Measurements from ENCODE around the gene HNRNPA0. TPM values are rescaled to one million over a fixed set of nuclear protein-coding genes. Genes with fewer than 3 reads are reported as not detected.
"Not testable (repeated sequence)": the region's sequence is repeated elsewhere in the genome, so short reads cannot be mapped to it uniquely, and the experiment has no call there.

Gene HNRNPA0
- total RNA-seq, 2 experiments from 2014 or later, result 20.6 to 50.3 TPM

DNA sequence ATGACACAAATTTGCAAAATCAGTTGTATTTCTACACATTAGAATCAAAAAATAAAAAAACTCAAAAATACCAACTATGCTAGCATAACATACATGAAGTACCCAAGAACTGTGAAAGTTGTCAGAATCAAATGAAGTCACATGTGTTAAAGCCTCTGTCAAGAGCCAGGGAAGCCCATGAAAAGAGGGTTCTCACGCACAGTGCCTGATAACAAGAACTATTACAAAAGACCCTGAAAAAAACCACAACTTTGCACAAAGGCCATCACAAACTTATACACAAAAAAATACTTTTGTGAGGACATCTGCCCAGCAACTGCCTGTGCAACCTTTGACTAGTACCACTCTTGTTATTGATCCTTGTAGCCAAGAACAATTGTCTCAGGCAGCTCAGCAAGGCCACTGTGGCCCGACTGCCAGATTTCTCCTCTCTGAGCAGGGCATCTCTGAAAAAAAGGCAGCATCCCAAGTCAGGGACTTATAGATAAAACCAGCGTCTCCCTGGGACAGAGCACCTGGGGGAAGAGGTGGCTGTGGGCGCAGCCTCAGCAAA is 28.9 kb upstream of the HNRNPA0 start:
- ChIA-PET POLR2A (interaction anchor here (1.2 kb wide), 1 partner anchor 64 kb away, joined by 3 read pairs; no protein-coding TSS in a partner anchor), CTCF (ENCODE audit: unreplicated experiment) (no interaction called here)
- Histone ChIP-seq H4K20me1 (ENCODE audit: insufficient read depth, low read length) (no peaks in the 10 kb centered on the region), H2AFZ (ENCODE audit: low read length) (no peak overlapping the region), H3K36me3 (ENCODE audit: insufficient read depth, low read length) (no peaks in the 10 kb centered on the region), H3K27ac (ENCODE audit: low read depth, low read length, poor library complexity, severe bottlenecking) (no peak overlapping the region), H3K9me3 (ENCODE audit: low read length) (no peaks in the 10 kb centered on the region), H3K9me2 (ENCODE audit: insufficient read depth, low read length) (no peaks in the 10 kb centered on the region), H3K4me2 (ENCODE audit: low read length) (no peak overlapping the region), H3K4me3 (ENCODE audit: low read depth, low read length, poor library complexity, severe bottlenecking) (no peak overlapping the region), H3K4me1 (ENCODE audit: insufficient read depth, low read length, poor library complexity, severe bottlenecking) (no peaks in the 10 kb centered on the region), H3K79me2 (ENCODE audit: insufficient read depth, low read depth, low read length) (no peaks in the 10 kb centered on the region)
- no peak for DNase-seq (ENCODE audit: low spot score)
- no TSS peak for BruUV-seq (replicated peaks)
- TF ChIP-seq, protein P1, sequence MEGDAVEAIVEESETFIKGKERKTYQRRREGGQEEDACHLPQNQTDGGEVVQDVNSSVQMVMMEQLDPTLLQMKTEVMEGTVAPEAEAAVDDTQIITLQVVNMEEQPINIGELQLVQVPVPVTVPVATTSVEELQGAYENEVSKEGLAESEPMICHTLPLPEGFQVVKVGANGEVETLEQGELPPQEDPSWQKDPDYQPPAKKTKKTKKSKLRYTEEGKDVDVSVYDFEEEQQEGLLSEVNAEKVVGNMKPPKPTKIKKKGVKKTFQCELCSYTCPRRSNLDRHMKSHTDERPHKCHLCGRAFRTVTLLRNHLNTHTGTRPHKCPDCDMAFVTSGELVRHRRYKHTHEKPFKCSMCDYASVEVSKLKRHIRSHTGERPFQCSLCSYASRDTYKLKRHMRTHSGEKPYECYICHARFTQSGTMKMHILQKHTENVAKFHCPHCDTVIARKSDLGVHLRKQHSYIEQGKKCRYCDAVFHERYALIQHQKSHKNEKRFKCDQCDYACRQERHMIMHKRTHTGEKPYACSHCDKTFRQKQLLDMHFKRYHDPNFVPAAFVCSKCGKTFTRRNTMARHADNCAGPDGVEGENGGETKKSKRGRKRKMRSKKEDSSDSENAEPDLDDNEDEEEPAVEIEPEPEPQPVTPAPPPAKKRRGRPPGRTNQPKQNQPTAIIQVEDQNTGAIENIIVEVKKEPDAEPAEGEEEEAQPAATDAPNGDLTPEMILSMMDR (conservative IDR thresholded peaks at IDR 0.05; ENCODE audit: low read length), result no peak
- no peak for TF ChIP-seq EZH2phosphoT487 (IDR thresholded peaks at IDR 0.05; ENCODE audit: borderline replicate concordance, low read depth, low read length)
- intact Hi-C loops (cut with micrococcal nuclease; ENCODE audit: unreplicated experiment), result no loop called here

DNA sequence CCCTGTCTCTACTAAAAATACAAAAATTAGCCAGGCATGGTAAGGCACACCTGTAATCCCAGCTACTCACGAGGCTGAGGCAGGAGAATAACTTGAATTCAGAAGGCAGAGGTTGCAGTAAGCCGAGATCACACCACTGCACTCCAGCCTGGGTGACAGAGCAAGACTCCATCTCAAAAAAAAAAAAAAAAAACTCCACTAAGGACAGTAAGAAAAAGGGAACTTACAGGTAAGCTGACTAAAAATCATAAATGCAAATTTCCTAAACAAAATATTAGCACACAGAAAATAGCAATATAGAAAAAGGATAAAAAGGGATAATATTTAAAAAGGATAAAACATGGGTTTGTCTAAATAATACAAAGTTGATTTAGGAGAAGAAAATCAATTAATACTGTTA is 27.9 kb upstream of the HNRNPA0 start:
- intact Hi-C loops (cut with micrococcal nuclease; ENCODE audit: unreplicated experiment), result no loop called here
- Histone ChIP-seq H3K4me1 (ENCODE audit: insufficient read depth, low read length, poor library complexity, severe bottlenecking) (no peaks in the 10 kb centered on the region), H4K20me1 (ENCODE audit: insufficient read depth, low read length) (no peaks in the 10 kb centered on the region), H3K27ac (ENCODE audit: low read depth, low read length, poor library complexity, severe bottlenecking) (no peak overlapping the region), H3K9me3 (ENCODE audit: low read length) (no peaks in the 10 kb centered on the region), H2AFZ (ENCODE audit: low read length) (no peak overlapping the region), H3K79me2 (ENCODE audit: insufficient read depth, low read depth, low read length) (no peaks in the 10 kb centered on the region), H3K9me2 (ENCODE audit: insufficient read depth, low read length) (no peaks in the 10 kb centered on the region), H3K4me3 (ENCODE audit: low read depth, low read length, poor library complexity, severe bottlenecking) (no peak overlapping the region), H3K4me2 (ENCODE audit: low read length) (no peak overlapping the region), H3K36me3 (ENCODE audit: insufficient read depth, low read length) (no peaks in the 10 kb centered on the region)
- TF ChIP-seq EZH2phosphoT487 (IDR thresholded peaks at IDR 0.05; ENCODE audit: borderline replicate concordance, low read depth, low read length), result no peak
- TF ChIP-seq, protein P1 (conservative IDR thresholded peaks at IDR 0.05; ENCODE audit: low read length), result no peak
- ChIA-PET CTCF (ENCODE audit: unreplicated experiment) (no interaction called here), POLR2A (no interaction called here)
- no TSS peak for BruUV-seq (replicated peaks)
- DNase-seq (ENCODE audit: low spot score), result no peak

DNA sequence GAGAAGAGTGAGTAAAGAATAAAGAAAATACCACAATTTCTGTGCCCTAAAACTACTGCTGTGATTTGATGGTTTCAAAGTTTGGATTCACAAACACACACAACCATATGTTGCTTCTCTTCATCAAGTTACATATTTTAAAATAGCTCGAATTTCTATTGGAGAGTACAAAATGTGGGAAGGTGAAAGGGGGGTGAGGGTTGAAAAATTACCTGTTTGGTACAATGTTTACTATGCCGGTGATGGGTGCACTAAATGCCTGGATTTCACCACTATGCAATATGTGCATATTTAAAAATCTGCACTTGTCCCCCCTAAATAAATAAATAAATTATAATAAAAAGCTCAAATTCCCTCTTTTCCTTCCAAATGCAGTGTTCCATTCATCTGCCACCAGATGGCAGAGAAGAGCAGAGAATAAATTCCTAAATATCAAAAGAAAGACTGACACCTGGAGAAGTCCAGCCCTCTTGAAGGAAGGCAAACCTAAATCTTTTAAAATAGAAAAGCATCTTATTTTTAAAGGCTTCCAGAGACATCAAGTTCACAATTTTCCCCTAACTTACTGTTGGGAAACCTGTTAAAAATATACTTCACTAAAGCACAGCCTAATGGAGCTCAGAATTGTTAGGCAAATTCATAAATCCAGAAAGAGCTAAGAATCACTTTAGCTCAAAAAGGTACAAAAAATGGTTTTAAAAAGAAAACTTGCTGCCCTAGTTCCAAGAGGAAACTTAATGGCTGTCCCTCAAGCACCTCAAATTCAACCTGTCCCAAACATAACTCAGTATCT is 24.8 kb upstream of the HNRNPA0 start:
- H3K79me2 ChIP-seq (ENCODE audit: insufficient read depth, low read depth, low read length), result no peaks in the 10 kb centered on the region
- no peaks in the 10 kb centered on the region for H3K9me2 ChIP-seq (ENCODE audit: insufficient read depth, low read length)
- TF ChIP-seq EZH2phosphoT487 (IDR thresholded peaks at IDR 0.05; ENCODE audit: borderline replicate concordance, low read depth, low read length), result no peak
- TF ChIP-seq, protein P1 (conservative IDR thresholded peaks at IDR 0.05; ENCODE audit: low read length), result peak; percentile 88
- H3K4me2 ChIP-seq (ENCODE audit: low read length), result no peak overlapping the region
- no peak overlapping the region for H3K4me3 ChIP-seq (ENCODE audit: low read depth, low read length, poor library complexity, severe bottlenecking)
- no peaks in the 10 kb centered on the region for H4K20me1 ChIP-seq (ENCODE audit: insufficient read depth, low read length)
- DNase-seq (ENCODE audit: low spot score), result peak; percentile 51
- no TSS peak for BruUV-seq (replicated peaks)
- H3K27ac ChIP-seq (ENCODE audit: low read depth, low read length, poor library complexity, severe bottlenecking), result no peak overlapping the region
- ChIA-PET POLR2A (interaction anchor here (0.7 kb wide), 2 partner anchors 200 to 423 kb away, joined by 3 read pairs; no protein-coding TSS in a partner anchor), CTCF (ENCODE audit: unreplicated experiment) (interaction anchor here (1.3 kb wide), 1 partner anchor 40 kb away, joined by 3 read pairs; no protein-coding TSS in a partner anchor)
- no peaks in the 10 kb centered on the region for H3K9me3 ChIP-seq (ENCODE audit: low read length)
- H3K36me3 ChIP-seq (ENCODE audit: insufficient read depth, low read length), result no peaks in the 10 kb centered on the region
- H3K4me1 ChIP-seq (ENCODE audit: insufficient read depth, low read length, poor library complexity, severe bottlenecking), result no peaks in the 10 kb centered on the region
- no peak overlapping the region for H2AFZ ChIP-seq (ENCODE audit: low read length)
- intact Hi-C loops (cut with micrococcal nuclease; ENCODE audit: unreplicated experiment), result loop anchor here (1.0 to 5.0 kb wide), 3 partner anchors 43 to 353 kb away; no protein-coding TSS in a partner anchor

DNA sequence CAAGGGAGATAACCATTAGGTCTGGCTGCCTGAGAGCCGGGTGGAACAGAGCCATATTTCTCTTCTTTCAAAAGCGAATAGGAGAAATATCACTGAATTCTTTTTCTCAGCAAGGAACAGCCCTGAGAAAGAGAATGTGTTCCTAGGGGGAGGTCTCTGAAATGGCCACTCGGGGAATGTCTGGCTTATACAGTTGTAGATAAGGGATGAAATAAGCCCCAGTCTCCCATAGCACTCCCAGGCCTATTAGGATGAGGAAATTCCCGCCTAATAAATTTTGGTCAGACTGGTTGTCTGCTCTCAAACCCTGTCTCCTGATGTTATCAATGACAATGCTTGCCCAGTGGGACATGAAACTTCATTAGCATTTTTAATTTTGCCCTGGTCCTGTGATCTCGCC is 13.8 kb upstream of the HNRNPA0 start:
- H2AFZ ChIP-seq (ENCODE audit: low read length); H3K27ac ChIP-seq (ENCODE audit: low read depth, low read length, poor library complexity, severe bottlenecking); intact Hi-C loops (cut with micrococcal nuclease; ENCODE audit: unreplicated experiment); DNase-seq (ENCODE audit: low spot score); H3K79me2 ChIP-seq (ENCODE audit: insufficient read depth, low read depth, low read length); H3K9me2 ChIP-seq (ENCODE audit: insufficient read depth, low read length); CTCF ChIA-PET (ENCODE audit: unreplicated experiment); POLR2A ChIA-PET; H3K36me3 ChIP-seq (ENCODE audit: insufficient read depth, low read length); H3K4me2 ChIP-seq (ENCODE audit: low read length); H3K4me3 ChIP-seq (ENCODE audit: low read depth, low read length, poor library complexity, severe bottlenecking); BruUV-seq (replicated peaks); H3K4me1 ChIP-seq (ENCODE audit: insufficient read depth, low read length, poor library complexity, severe bottlenecking); H4K20me1 ChIP-seq (ENCODE audit: insufficient read depth, low read length): not testable (repeated sequence)
- H3K9me3 ChIP-seq (ENCODE audit: low read length), result 0 out of 2 replicates have a peak, but pooled peaks cover 11% of the 10 kb centered on the region

Measured in OCI-LY7 (cell line).